HCT116 (cell line): ENCODE measurements around the gene DIP2B. TPM values are rescaled to one million over a fixed set of nuclear protein-coding genes. Genes with fewer than 3 reads are reported as not detected.

Experiments
- ATAC-seq: fragments of 200-7000 bp; cut with Tn5 transposase; 2 replicates; pipeline ENCODE4 v1.9.1; 2020; ENCODE audit warnings: mild to moderate bottlenecking, moderate library complexity
- BruUV-seq: library from RNA; stranded (reverse); fragments of 400-500 nt; replicated peaks from 2 replicates; lab custom pipeline; 2021; lab: Mats Ljungman, UMichigan
- CTCF ChIA-PET: fragments of 300-600 bp; sonication (Branson Sonifier 250); formaldehyde crosslinking; loops from one replicate; lab custom pipeline; 2021; ENCODE audit warnings: antibody characterized with exemption; lab: Charles Lee
- POLR2A ChIA-PET: fragments of 300-600, 350-600 bp; sonication (Branson Sonifier 250); formaldehyde crosslinking; loops from one replicate; lab custom pipeline; 2021; ENCODE audit warnings: antibody characterized with exemption; lab: Charles Lee
- RAD21 ChIA-PET, 2 experiments: fragments of 300-600 bp; sonication (Branson Sonifier 250); formaldehyde crosslinking; loops; one replicate each; lab custom pipeline; 2023; ENCODE audit warnings: low total read pairs in 2 of 2; ENCODE audit not compliant: uncharacterized antibody in 2 of 2, unreplicated experiment in 2 of 2, low non-redundant PET in 1 of 2; lab: Charles Lee
- DNase-seq: peaks from one replicate; pipeline ENCODE4 v3.0.0-alpha.2; 2010; ENCODE audit warnings: low read depth, low spot score
- H2AFZ ChIP-seq: fragments of 200-600 bp; shearing (Covaris generic), sonication (generic); 2 replicates; pipeline ENCODE4 v1.6.1; 2017; ENCODE audit warnings: low read depth, mixed run types, mixed read lengths, antibody characterized with exemption, low read length; ENCODE audit not compliant: poor library complexity, severe bottlenecking
- H3K27ac ChIP-seq: 2 replicates; pipeline ENCODE4 v1.5.1; 2012; ENCODE audit warnings: low read depth, low read length
- H3K27me3 ChIP-seq: fragments of 200-600 bp; sonication (generic); 2 replicates; pipeline ENCODE4 v1.6.1; 2016; ENCODE audit warnings: mixed run types, low read length, mixed read lengths; ENCODE audit not compliant: insufficient read depth
- H3K36me3 ChIP-seq, 2 experiments: fragments of 200-500 bp in 1 of 2; fragments of 200-600 bp in 1 of 2; sonication (Bioruptor generic) in 1 of 2; sonication (generic) in 1 of 2; 2 replicates each; pipeline versions ENCODE4 v1.5.1 to v1.6.1; 2014 to 2016; ENCODE audit warnings: low read length in 2 of 2, inconsistent platforms in 1 of 2, mixed read lengths in 1 of 2, mixed run types in 1 of 2; ENCODE audit not compliant: insufficient read depth in 2 of 2, control insufficient read depth in 1 of 2
- H3K4me1 ChIP-seq, 2 experiments: fragments of 200-600 bp in 1 of 2; sonication (generic) in 1 of 2; 2 replicates each; pipeline versions ENCODE4 v1.5.1 to v1.6.1; 2012 to 2017; ENCODE audit warnings: low read length in 2 of 2, inconsistent platforms in 1 of 2, mild to moderate bottlenecking in 1 of 2, mixed read lengths in 1 of 2, mixed run types in 1 of 2, moderate library complexity in 1 of 2; ENCODE audit not compliant: insufficient read depth in 2 of 2, control insufficient read depth in 1 of 2
- H3K4me2 ChIP-seq: fragments of 200-600 bp; sonication (generic); 2 replicates; pipeline ENCODE4 v1.6.1; 2017; ENCODE audit warnings: mixed run types, low read length, mixed read lengths
- H3K4me3 ChIP-seq, 2 experiments: fragments of 200-600 bp in 1 of 2; sonication (generic) in 1 of 2; replicated peaks in 1 of 2; 2 replicates each; pipeline ENCODE4 v1.5.1; 2011 to 2016; ENCODE audit warnings: low read length in 2 of 2, control low read depth in 1 of 2, low read depth in 1 of 2, mild to moderate bottlenecking in 1 of 2, mixed read lengths in 1 of 2, mixed run types in 1 of 2
- H3K79me2 ChIP-seq: fragments of 200-600 bp; sonication (generic); 2 replicates; pipeline ENCODE4 v1.6.1; 2017; ENCODE audit warnings: mild to moderate bottlenecking, mixed run types, low read length, moderate library complexity, mixed read lengths; ENCODE audit not compliant: insufficient read depth
- H3K9ac ChIP-seq: fragments of 200-600 bp; sonication (generic); 2 replicates; pipeline ENCODE4 v1.6.1; 2016; ENCODE audit warnings: low read length, mixed read lengths
- H3K9me2 ChIP-seq: fragments of 200-600 bp; sonication (generic), shearing (Covaris generic); 2 replicates; pipeline ENCODE4 v1.6.1; 2017; ENCODE audit warnings: mixed run types, mild to moderate bottlenecking, moderate library complexity; ENCODE audit not compliant: insufficient read depth
- H3K9me3 ChIP-seq, 2 experiments: fragments of 200-500 bp in 1 of 2; fragments of 200-600 bp in 1 of 2; sonication (Bioruptor generic) in 1 of 2; sonication (generic) in 1 of 2; 2 replicates each; pipeline ENCODE4 v1.6.1; 2014 to 2017; ENCODE audit warnings: low read length in 2 of 2, mixed read lengths in 2 of 2, inconsistent platforms in 1 of 2, low read depth in 1 of 2, mild to moderate bottlenecking in 1 of 2, mixed run types in 1 of 2, moderate library complexity in 1 of 2; ENCODE audit not compliant: control insufficient read depth in 1 of 2, insufficient read depth in 1 of 2
- H4K20me1 ChIP-seq: fragments of 200-600 bp; sonication (generic), shearing (Covaris generic); 2 replicates; pipeline ENCODE4 v1.6.1; 2017; ENCODE audit warnings: mixed run types, mild to moderate bottlenecking, moderate library complexity; ENCODE audit not compliant: insufficient read depth
- CBX3 ChIP-seq: IDR thresholded peaks from 2 replicates; pipeline ENCODE4 v1.6.1; 2012; ENCODE audit warnings: low read depth
- ELF1 ChIP-seq: IDR thresholded peaks from 2 replicates; pipeline ENCODE4 v1.6.1; 2012; ENCODE audit warnings: low read depth, borderline replicate concordance
- SIN3A ChIP-seq: IDR thresholded peaks from 2 replicates; pipeline ENCODE4 v1.6.1; 2012; ENCODE audit warnings: low read depth
- SP1 ChIP-seq: IDR thresholded peaks from 2 replicates; pipeline ENCODE4 v1.6.1; 2012; ENCODE audit warnings: low read depth
- YY1 ChIP-seq: IDR thresholded peaks from 2 replicates; pipeline ENCODE4 v1.6.1; 2011; ENCODE audit warnings: low read length, low read depth, moderate library complexity, mild to moderate bottlenecking; ENCODE audit not compliant: insufficient replicate concordance; ENCODE audit errors: extremely low read depth
- ZFX ChIP-seq: fragments of 450-650 bp; IDR thresholded peaks from 2 replicates; pipeline ENCODE4 v1.6.1; 2017
- ZNF274 ChIP-seq: fragments of 200-500 bp; sonication (Bioruptor generic); IDR thresholded peaks from 2 replicates; pipeline ENCODE4 v1.6.1; 2014; ENCODE audit warnings: mild to moderate bottlenecking, low read depth, low read length, inconsistent platforms
- intact Hi-C: fragments of 100-400 bp; cut with micrococcal nuclease; formaldehyde crosslinking; loops from 2 replicates; pipeline ENCODE4 v1.10.0; 2022
- total RNA-seq: library from RNA; stranded (reverse); gene quantifications from one replicate; pipeline ENCODE4 v1.2.1, GENCODE V29; 2021; ENCODE audit not compliant: unreplicated experiment
- TF ChIP-seq, protein P1 (sequence below): IDR thresholded peaks from 2 replicates; pipeline ENCODE4 v1.6.1; 2012; ENCODE audit warnings: low read depth
- TF ChIP-seq, protein P2 (sequence below): IDR thresholded peaks from 2 replicates; pipeline ENCODE4 v1.6.1; 2011; ENCODE audit warnings: mild to moderate bottlenecking, low read length, moderate library complexity; ENCODE audit not compliant: insufficient replicate concordance; ENCODE audit errors: extremely low read depth
- TF ChIP-seq, protein P3 (sequence below): IDR thresholded peaks from 2 replicates; pipeline ENCODE4 v1.6.1; 2012
- TF ChIP-seq, protein P4 (sequence below): IDR thresholded peaks from 2 replicates; pipeline ENCODE4 v1.6.1; 2012
- TF ChIP-seq, protein P5 (sequence below), 3 experiments: fragments of 200-600 bp in 1 of 3; sonication (generic) in 1 of 3; IDR thresholded peaks in 2 of 3; conservative IDR thresholded peaks in 1 of 3; 2 replicates each; pipeline ENCODE4 v1.5.1; 2012 to 2017; ENCODE audit warnings: low read depth in 2 of 3, low read length in 2 of 3, antibody characterized with exemption in 1 of 3, borderline replicate concordance in 1 of 3, control low read depth in 1 of 3, mild to moderate bottlenecking in 1 of 3, mixed read lengths in 1 of 3, mixed run types in 1 of 3, moderate library complexity in 1 of 3; ENCODE audit not compliant: insufficient read depth in 1 of 3

DIP2B gene
- total RNA-seq, 1 experiment from 2014 or later: 32.3 TPM

DNA sequence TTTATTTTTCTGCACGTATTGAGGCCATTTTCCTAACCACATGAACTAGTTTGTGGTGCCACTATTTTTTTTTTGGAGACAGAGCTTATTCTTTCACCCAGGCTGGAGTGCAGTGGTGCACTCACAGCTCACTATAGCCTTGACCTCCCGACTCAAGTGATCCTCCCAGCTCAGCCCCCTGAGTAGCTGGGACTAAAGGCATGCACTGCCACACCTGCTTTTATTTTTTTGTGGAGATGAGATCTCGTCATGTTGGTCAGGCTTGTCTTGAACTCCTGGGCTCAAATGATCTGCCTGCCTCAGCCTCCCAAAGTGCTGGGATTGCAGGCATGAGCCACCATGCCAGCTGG lies 60.1 kb downstream of the DIP2B start:
- Histone ChIP-seq H3K4me1 (peaks cover 10 to 28% of the 10 kb centered on the region in 2 experiments; a peak in 3 of 4 replicates), H3K4me2 (peak overlapping the region; percentile 26), H4K20me1 (no peaks in the 10 kb centered on the region), H3K4me3 (no peak overlapping the region), H3K36me3 (no peaks in the 10 kb centered on the region), H3K9me3 (no peaks in the 10 kb centered on the region), H3K9me2 (no peaks in the 10 kb centered on the region), H3K79me2 (peaks cover 73% of the 10 kb centered on the region), H2AFZ (no peak overlapping the region), H3K27ac (no peak overlapping the region), H3K27me3 (no peaks in the 10 kb centered on the region), H3K9ac (no peak overlapping the region)
- RAD21 ChIA-PET: no interaction called here
- intact Hi-C loops: no loop called here
- POLR2A ChIA-PET: no interaction called here
- DNase-seq: no peak
- CTCF ChIA-PET: no interaction called here
- TF ChIP-seq ZNF274 (no peak), SIN3A (no peak), ELF1 (no peak), CBX3 (no peak), SP1 (no peak), YY1 (no peak), ZFX (no peak)
- TF ChIP-seq, protein P1, sequence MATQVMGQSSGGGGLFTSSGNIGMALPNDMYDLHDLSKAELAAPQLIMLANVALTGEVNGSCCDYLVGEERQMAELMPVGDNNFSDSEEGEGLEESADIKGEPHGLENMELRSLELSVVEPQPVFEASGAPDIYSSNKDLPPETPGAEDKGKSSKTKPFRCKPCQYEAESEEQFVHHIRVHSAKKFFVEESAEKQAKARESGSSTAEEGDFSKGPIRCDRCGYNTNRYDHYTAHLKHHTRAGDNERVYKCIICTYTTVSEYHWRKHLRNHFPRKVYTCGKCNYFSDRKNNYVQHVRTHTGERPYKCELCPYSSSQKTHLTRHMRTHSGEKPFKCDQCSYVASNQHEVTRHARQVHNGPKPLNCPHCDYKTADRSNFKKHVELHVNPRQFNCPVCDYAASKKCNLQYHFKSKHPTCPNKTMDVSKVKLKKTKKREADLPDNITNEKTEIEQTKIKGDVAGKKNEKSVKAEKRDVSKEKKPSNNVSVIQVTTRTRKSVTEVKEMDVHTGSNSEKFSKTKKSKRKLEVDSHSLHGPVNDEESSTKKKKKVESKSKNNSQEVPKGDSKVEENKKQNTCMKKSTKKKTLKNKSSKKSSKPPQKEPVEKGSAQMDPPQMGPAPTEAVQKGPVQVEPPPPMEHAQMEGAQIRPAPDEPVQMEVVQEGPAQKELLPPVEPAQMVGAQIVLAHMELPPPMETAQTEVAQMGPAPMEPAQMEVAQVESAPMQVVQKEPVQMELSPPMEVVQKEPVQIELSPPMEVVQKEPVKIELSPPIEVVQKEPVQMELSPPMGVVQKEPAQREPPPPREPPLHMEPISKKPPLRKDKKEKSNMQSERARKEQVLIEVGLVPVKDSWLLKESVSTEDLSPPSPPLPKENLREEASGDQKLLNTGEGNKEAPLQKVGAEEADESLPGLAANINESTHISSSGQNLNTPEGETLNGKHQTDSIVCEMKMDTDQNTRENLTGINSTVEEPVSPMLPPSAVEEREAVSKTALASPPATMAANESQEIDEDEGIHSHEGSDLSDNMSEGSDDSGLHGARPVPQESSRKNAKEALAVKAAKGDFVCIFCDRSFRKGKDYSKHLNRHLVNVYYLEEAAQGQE: no peak
- TF ChIP-seq, protein P2, sequence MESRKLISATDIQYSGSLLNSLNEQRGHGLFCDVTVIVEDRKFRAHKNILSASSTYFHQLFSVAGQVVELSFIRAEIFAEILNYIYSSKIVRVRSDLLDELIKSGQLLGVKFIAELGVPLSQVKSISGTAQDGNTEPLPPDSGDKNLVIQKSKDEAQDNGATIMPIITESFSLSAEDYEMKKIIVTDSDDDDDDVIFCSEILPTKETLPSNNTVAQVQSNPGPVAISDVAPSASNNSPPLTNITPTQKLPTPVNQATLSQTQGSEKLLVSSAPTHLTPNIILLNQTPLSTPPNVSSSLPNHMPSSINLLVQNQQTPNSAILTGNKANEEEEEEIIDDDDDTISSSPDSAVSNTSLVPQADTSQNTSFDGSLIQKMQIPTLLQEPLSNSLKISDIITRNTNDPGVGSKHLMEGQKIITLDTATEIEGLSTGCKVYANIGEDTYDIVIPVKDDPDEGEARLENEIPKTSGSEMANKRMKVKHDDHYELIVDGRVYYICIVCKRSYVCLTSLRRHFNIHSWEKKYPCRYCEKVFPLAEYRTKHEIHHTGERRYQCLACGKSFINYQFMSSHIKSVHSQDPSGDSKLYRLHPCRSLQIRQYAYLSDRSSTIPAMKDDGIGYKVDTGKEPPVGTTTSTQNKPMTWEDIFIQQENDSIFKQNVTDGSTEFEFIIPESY: no peak
- TF ChIP-seq, protein P3, sequence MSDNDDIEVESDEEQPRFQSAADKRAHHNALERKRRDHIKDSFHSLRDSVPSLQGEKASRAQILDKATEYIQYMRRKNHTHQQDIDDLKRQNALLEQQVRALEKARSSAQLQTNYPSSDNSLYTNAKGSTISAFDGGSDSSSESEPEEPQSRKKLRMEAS: no peak
- TF ChIP-seq, protein P4, sequence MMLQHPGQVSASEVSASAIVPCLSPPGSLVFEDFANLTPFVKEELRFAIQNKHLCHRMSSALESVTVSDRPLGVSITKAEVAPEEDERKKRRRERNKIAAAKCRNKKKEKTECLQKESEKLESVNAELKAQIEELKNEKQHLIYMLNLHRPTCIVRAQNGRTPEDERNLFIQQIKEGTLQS: no peak
- TF ChIP-seq, protein P5, sequence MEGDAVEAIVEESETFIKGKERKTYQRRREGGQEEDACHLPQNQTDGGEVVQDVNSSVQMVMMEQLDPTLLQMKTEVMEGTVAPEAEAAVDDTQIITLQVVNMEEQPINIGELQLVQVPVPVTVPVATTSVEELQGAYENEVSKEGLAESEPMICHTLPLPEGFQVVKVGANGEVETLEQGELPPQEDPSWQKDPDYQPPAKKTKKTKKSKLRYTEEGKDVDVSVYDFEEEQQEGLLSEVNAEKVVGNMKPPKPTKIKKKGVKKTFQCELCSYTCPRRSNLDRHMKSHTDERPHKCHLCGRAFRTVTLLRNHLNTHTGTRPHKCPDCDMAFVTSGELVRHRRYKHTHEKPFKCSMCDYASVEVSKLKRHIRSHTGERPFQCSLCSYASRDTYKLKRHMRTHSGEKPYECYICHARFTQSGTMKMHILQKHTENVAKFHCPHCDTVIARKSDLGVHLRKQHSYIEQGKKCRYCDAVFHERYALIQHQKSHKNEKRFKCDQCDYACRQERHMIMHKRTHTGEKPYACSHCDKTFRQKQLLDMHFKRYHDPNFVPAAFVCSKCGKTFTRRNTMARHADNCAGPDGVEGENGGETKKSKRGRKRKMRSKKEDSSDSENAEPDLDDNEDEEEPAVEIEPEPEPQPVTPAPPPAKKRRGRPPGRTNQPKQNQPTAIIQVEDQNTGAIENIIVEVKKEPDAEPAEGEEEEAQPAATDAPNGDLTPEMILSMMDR (IDR thresholded peaks at IDR 0.05 in 2 of 3, conservative IDR thresholded peaks at IDR 0.05 in 1 of 3; ENCODE audit: borderline replicate concordance in 1 of 3, insufficient read depth in 1 of 3, low read depth in 2 of 3, low read length in 2 of 3): no peak
- ATAC-seq: no peak
- BruUV-seq: no TSS peak
